Breast epithelium (tissue), 3 donors: ENCODE measurements around the gene ST6GALNAC3.

Experiments
- POLR2A ChIP-seq: fragments of 450-650 bp; IDR thresholded peaks from one replicate; pipeline ENCODE4 v1.6.1; 2016; ENCODE audit warnings: antibody characterized with exemption, mild to moderate bottlenecking, moderate library complexity
- TF ChIP-seq, protein P1 (sequence below), 3 donors: fragments of 450-650 bp; IDR thresholded peaks; one replicate each; pipeline ENCODE4 v1.5.1; 2016 to 2017; ENCODE audit warnings: antibody characterized with exemption in 3 of 3, mild to moderate bottlenecking in 3 of 3, moderate library complexity in 3 of 3

DNA sequence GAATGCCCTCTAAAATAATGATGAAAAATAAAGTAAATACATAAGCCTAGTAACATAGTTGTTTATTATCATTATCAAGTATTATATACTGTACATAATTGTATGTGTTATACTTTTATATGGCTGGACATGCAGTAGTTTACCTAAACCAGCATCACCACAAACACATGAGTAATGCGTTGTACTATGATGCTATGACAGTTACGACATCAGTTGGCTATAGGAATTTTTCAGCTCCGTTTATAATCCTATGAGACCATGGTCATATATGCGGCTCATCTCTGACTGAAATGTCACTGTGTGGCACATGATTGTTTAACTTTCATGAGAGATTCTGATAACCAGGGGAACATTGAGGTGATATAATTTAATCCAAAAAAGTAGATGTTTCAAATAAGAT is 352.1 kb downstream of the ST6GALNAC3 start:
- TF ChIP-seq POLR2A = no peak
- TF ChIP-seq, protein P1, sequence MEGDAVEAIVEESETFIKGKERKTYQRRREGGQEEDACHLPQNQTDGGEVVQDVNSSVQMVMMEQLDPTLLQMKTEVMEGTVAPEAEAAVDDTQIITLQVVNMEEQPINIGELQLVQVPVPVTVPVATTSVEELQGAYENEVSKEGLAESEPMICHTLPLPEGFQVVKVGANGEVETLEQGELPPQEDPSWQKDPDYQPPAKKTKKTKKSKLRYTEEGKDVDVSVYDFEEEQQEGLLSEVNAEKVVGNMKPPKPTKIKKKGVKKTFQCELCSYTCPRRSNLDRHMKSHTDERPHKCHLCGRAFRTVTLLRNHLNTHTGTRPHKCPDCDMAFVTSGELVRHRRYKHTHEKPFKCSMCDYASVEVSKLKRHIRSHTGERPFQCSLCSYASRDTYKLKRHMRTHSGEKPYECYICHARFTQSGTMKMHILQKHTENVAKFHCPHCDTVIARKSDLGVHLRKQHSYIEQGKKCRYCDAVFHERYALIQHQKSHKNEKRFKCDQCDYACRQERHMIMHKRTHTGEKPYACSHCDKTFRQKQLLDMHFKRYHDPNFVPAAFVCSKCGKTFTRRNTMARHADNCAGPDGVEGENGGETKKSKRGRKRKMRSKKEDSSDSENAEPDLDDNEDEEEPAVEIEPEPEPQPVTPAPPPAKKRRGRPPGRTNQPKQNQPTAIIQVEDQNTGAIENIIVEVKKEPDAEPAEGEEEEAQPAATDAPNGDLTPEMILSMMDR (IDR thresholded peaks at IDR 0.05) = no peak
